Smooth muscle cell (in vitro differentiated cells): ENCODE data around the gene RNASE7. TPM values are rescaled to one million over a fixed set of nuclear protein-coding genes. Genes with fewer than 3 reads are reported as not detected.

ENCODE experiments used
- DNase-seq: peaks from one replicate; lab custom pipeline; 2025; ENCODE audit not compliant: unreplicated experiment; lab: John Stamatoyannopoulos, UW
- H2AFZ ChIP-seq: fragments of 200-600 bp; sonication (generic); 2 replicates; pipeline ENCODE4 v1.6.0; 2016; ENCODE audit warnings: antibody characterized with exemption, low read depth, mild to moderate bottlenecking
- H3F3A ChIP-seq: fragments of 200-600 bp; sonication (generic); 2 replicates; pipeline ENCODE4 v1.6.0; 2017; ENCODE audit warnings: antibody characterized with exemption, low read depth
- H3K27ac ChIP-seq: fragments of 200-600 bp; sonication (generic); 2 replicates; pipeline ENCODE4 v1.5.1; 2016; ENCODE audit warnings: low read depth, mild to moderate bottlenecking
- H3K27me3 ChIP-seq: fragments of 200-600 bp; sonication (generic); 2 replicates; pipeline ENCODE4 v1.6.1; 2016; ENCODE audit warnings: low read depth, mild to moderate bottlenecking
- H3K36me3 ChIP-seq: fragments of 200-600 bp; sonication (generic); 2 replicates; pipeline ENCODE4 v1.5.1; 2016; ENCODE audit warnings: low read depth
- H3K4me1 ChIP-seq: fragments of 200-600 bp; sonication (generic); 2 replicates; pipeline ENCODE4 v1.5.1; 2016; ENCODE audit warnings: low read depth
- H3K4me2 ChIP-seq: fragments of 200-600 bp; sonication (generic); 2 replicates; pipeline ENCODE4 v1.6.0; 2016; ENCODE audit warnings: mild to moderate bottlenecking
- H3K4me3 ChIP-seq: fragments of 200-600 bp; sonication (generic); 2 replicates; pipeline ENCODE4 v1.5.1; 2016; ENCODE audit warnings: mild to moderate bottlenecking
- H3K79me2 ChIP-seq: fragments of 200-600 bp; sonication (generic); 2 replicates; pipeline ENCODE4 v1.6.0; 2016; ENCODE audit warnings: low read depth, mild to moderate bottlenecking
- H3K9ac ChIP-seq: fragments of 200-600 bp; sonication (generic); 2 replicates; pipeline ENCODE4 v1.6.0; 2016; ENCODE audit warnings: low read depth
- H3K9me3 ChIP-seq: fragments of 200-600 bp; sonication (generic); replicated peaks from 2 replicates; pipeline ENCODE4 v1.5.1; 2016; ENCODE audit warnings: low read depth
- H4K20me1 ChIP-seq: fragments of 200-600 bp; sonication (generic); 2 replicates; pipeline ENCODE4 v1.6.0; 2016; ENCODE audit warnings: low read depth
- CTCF ChIP-seq: fragments of 200-600 bp; sonication (generic); IDR thresholded peaks from 2 replicates; pipeline ENCODE4 v1.5.1; 2017; ENCODE audit warnings: borderline replicate concordance, mild to moderate bottlenecking, antibody characterized with exemption; ENCODE audit not compliant: insufficient read depth, poor library complexity, severe bottlenecking
- WGBS: methylation state at CpG from one replicate; pipeline ENCODE4 v1.1.7; 2016; ENCODE audit warnings: low lambda C conversion rate; 5-methylcytosine and 5-hydroxymethylcytosine counted together
- polyA plus RNA-seq: library from polyadenylated mRNA; unstranded; fragments of >200 nt; fragmentation: Nextera tagmentation; extraction: Ambion mirVana; gene quantifications from 2 replicates; pipeline ENCODE4 v1.2.1, GENCODE V29; 2016
- total RNA-seq: library from RNA; depleted of rRNA; stranded (reverse); fragments of >200 nt; gene quantifications from 2 replicates; pipeline ENCODE4 v1.2.3, GENCODE V29; 2014

Gene RNASE7
- total and polyA plus RNA-seq, 2 experiments from 2014 or later, result 0.93 to 4.1 TPM

GRCh38 chr14:20998139-20998538 is 44.0 kb upstream of the RNASE7 start:
- no peak for DNase-seq
- peak overlapping the region; percentile 5 for H2AFZ ChIP-seq
- 5% methylated on average over 3 of the region's 3 CpGs for WGBS
- peak overlapping the region; percentile 81 for H3K4me2 ChIP-seq
- H3K36me3 ChIP-seq, result peaks cover 11% of the 10 kb centered on the region
- peaks cover 16% of the 10 kb centered on the region for H3K4me1 ChIP-seq
- peaks cover 24% of the 10 kb centered on the region for H3F3A ChIP-seq
- H3K27ac ChIP-seq, result peak overlapping the region; percentile 87
- TF ChIP-seq CTCF, result no peak
- H4K20me1 ChIP-seq, result no peaks in the 10 kb centered on the region
- H3K4me3 ChIP-seq, result peak overlapping the region; percentile 31
- H3K9ac ChIP-seq, result peak overlapping the region; percentile 59
- no peaks in the 10 kb centered on the region for H3K27me3 ChIP-seq
- H3K79me2 ChIP-seq, result peaks cover 24% of the 10 kb centered on the region
- H3K9me3 ChIP-seq, result no peaks in the 10 kb centered on the region

- peak; percentile 50 for DNase-seq
- peak within 1 kb of the TSS; percentile 87 for H3K27ac ChIP-seq
- H3K4me2 ChIP-seq, result peak within 1 kb of the TSS; percentile 81
- H2AFZ ChIP-seq, result peak within 1 kb of the TSS; percentile 5
- peaks cover 26% of the 10 kb centered on the region for H3F3A ChIP-seq
- H3K9ac ChIP-seq, result peak within 1 kb of the TSS; percentile 59
- H3K9me3 ChIP-seq, result no peaks in the 10 kb centered on the region
- peaks cover 16% of the 10 kb centered on the region for H3K4me1 ChIP-seq
- H3K4me3 ChIP-seq, result peak within 1 kb of the TSS; percentile 31
- TF ChIP-seq CTCF, result no peak
- H3K79me2 ChIP-seq, result peaks cover 18% of the 10 kb centered on the region
- WGBS, result 8% methylated on average over 6 of the region's 6 CpGs
- H3K36me3 ChIP-seq, result peaks cover 10% of the 10 kb centered on the region
- no peaks in the 10 kb centered on the region for H4K20me1 ChIP-seq
- H3K27me3 ChIP-seq, result no peaks in the 10 kb centered on the region
Measured at GRCh38 chr14:20998674-20999366, 43.3 kb upstream of the RNASE7 start, which contains the start of gene SLC39A2. SLC39A2 (plus strand) TSS chr14:20999293; CDS start chr14:20999447, 154 bp downstream.

- H3K4me1 ChIP-seq, result peaks cover 22% of the 10 kb centered on the region
- peak overlapping the region; percentile 81 for H3K4me2 ChIP-seq
- no peak for DNase-seq
- H3K27me3 ChIP-seq, result no peaks in the 10 kb centered on the region
- H3K9me3 ChIP-seq, result no peaks in the 10 kb centered on the region
- no peak overlapping the region for H3K9ac ChIP-seq
- peaks cover 7% of the 10 kb centered on the region for H3K36me3 ChIP-seq
- 47% methylated on average over 4 of the region's 4 CpGs for WGBS
- H3K4me3 ChIP-seq, result peak overlapping the region; percentile 4
- H3K79me2 ChIP-seq, result peaks cover 18% of the 10 kb centered on the region
- peaks cover 32% of the 10 kb centered on the region for H3F3A ChIP-seq
- peak overlapping the region; percentile 59 for H3K27ac ChIP-seq
- H4K20me1 ChIP-seq, result no peaks in the 10 kb centered on the region
- TF ChIP-seq CTCF, result no peak
- H2AFZ ChIP-seq, result no peak overlapping the region
Measured at GRCh38 chr14:20999591-20999990, 42.6 kb upstream of the RNASE7 start.

- WGBS, result 75% methylated on average over 7 of the region's 7 CpGs
- no peak overlapping the region for H2AFZ ChIP-seq
Measured at GRCh38 chr14:21001218-21001617, 40.9 kb upstream of the RNASE7 start.

More at GRCh38 chr14:21001218-21001617, 40.9 kb upstream of the RNASE7 start:
- H3K36me3 ChIP-seq, result no peaks in the 10 kb centered on the region
- peaks cover 25% of the 10 kb centered on the region for H3K79me2 ChIP-seq
- H3K27me3 ChIP-seq, result no peaks in the 10 kb centered on the region
- no peak for TF ChIP-seq CTCF
- H3K27ac ChIP-seq, result peak overlapping the region; percentile 59
- no peaks in the 10 kb centered on the region for H4K20me1 ChIP-seq
- peaks cover 28% of the 10 kb centered on the region for H3K4me1 ChIP-seq
- H3K9me3 ChIP-seq, result no peaks in the 10 kb centered on the region
- no peak overlapping the region for H3K9ac ChIP-seq
- no peak for DNase-seq
- H3F3A ChIP-seq, result peaks cover 33% of the 10 kb centered on the region
- no peak overlapping the region for H3K4me3 ChIP-seq
- H3K4me2 ChIP-seq, result peak overlapping the region; percentile 37
